GM18526 (cell line): Measurements from ENCODE around the gene PTPN3.

Experiments
- POLR2A ChIP-seq: IDR thresholded peaks from 3 replicates; pipeline ENCODE4 v1.6.1; 2011; ENCODE audit not compliant: insufficient read length; ENCODE audit errors: extremely low read depth

PTPN3 gene, protein sequence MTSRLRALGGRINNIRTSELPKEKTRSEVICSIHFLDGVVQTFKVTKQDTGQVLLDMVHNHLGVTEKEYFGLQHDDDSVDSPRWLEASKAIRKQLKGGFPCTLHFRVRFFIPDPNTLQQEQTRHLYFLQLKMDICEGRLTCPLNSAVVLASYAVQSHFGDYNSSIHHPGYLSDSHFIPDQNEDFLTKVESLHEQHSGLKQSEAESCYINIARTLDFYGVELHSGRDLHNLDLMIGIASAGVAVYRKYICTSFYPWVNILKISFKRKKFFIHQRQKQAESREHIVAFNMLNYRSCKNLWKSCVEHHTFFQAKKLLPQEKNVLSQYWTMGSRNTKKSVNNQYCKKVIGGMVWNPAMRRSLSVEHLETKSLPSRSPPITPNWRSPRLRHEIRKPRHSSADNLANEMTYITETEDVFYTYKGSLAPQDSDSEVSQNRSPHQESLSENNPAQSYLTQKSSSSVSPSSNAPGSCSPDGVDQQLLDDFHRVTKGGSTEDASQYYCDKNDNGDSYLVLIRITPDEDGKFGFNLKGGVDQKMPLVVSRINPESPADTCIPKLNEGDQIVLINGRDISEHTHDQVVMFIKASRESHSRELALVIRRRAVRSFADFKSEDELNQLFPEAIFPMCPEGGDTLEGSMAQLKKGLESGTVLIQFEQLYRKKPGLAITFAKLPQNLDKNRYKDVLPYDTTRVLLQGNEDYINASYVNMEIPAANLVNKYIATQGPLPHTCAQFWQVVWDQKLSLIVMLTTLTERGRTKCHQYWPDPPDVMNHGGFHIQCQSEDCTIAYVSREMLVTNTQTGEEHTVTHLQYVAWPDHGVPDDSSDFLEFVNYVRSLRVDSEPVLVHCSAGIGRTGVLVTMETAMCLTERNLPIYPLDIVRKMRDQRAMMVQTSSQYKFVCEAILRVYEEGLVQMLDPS

DNA sequence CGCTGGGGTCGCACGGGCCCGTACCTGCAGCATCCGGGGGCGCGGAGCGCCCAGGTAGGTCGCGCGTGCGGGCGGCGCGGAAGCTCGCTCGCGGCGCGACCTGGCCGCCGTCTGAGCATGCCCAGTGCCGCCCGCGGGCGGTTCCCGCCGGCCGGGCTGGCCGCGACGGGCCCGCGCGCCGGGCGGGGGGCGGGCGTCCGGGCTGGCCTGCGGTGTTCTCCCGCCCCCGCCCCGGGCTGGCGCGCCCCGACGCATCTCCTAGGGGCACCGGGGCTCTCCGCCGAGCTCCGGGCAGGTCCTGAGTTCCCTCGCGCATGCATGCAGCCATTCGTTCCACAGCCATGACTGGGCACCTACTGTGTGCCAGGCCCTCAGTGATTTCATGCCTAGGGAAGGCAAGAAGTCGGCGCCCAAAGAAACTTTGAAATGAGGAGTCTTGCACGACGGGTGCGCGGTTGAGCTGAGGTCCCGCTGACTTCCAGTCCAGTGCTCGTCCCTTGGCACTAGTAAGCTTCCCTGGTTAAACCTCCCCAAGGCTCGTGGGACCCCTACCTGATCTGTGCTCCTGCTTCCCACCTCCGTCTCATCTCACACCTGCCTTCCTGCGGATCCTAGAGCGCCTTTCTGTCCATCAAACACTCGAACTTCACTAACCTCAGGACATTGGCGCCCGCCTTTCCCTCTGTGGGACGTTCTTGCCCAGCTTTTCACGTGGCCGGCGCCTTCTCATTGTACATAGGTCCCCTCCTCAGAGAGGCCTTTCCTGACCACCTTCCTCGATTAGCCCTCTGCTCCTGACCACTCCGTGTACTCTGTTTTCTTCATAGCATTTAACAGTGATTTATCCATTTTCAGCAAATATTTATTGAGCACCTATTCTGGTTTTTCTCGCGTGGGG lies at the start of gene PTPN3:
PTPN3 (minus strand) TSS at position 113 of the 898 bp plus-strand sequence. CDS start 34,873 bp downstream, outside the sequence.
- TF ChIP-seq POLR2A: no peak

DNA sequence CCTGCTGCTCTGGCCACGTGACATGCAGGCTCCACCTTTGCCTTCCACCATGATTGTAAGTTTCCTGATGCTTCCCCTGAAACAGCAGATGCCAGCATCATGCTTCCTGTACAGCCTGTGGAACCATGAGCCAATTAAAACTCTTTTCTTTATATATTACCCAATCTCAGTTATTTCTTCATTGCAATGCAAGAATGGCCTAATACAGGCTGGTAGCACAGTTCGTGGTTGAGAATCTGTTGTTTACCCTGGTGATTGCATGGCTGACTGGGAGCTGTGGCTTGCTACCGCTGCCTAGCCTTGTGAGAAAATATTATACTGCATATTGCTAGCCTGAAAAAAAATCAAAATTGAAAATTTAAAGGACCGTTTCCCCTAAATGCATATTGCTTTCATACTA lies 44.8 kb upstream of the PTPN3 start:
- TF ChIP-seq POLR2A: no peak

DNA sequence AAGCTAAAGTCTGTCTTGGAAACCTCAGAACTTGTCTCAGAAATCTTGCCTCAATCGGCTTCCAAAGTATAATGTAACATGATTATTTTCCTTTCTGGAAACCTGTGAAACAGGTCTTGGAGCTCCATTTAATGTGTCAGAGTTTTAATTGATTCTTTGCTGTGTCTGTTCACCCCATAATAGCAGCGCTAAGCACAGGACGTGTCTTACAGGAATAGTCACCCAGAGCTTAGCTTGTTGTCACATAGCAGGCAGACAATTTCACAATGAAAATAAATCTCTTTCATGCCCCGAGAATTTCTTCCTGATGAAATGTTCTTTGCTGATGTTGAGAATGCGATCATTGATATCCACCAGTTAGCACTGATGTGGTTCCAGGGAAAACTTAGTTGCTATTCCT lies 40.2 kb upstream of the PTPN3 start:
- no peak for TF ChIP-seq POLR2A

DNA sequence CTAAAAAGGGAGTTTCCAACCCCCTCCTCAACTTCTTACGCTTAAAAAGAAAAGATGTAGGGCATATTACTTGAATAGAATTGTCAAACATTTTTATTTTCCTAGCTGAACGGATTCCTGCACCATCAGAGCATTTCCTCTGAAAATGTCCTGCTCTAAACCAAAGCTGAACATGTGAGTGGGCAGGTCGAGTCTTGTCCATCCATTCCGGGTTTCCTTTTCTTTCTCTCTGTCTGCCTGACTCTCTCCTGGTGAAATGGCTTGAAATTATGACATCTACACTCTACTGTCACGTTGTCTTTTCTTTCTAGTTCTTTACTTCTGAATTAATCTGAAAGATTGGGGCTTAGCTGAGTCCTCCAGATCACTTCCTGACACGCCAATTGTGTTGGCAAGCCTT lies 39.2 kb upstream of the PTPN3 start:
- TF ChIP-seq POLR2A: no peak

DNA sequence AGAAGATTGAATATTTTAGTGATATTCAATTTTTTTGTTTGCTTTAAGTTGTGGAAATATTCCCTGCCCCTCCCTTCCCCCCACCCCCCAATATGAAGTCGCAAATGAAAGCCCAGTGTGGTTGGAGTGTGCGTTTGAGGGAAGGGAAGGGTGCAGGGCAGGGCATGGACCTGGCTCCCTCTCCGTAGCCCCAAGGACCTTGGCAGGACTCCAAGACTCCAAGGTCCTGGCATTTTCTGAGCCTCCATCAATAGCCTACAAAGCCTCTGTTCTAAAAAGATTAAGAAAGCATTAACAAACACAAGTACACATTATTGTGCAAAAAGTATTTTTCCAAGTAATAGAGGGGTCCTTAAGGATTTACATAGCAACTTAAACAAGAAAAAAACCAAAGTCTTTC lies 38.8 kb upstream of the PTPN3 start:
- no peak for TF ChIP-seq POLR2A

DNA sequence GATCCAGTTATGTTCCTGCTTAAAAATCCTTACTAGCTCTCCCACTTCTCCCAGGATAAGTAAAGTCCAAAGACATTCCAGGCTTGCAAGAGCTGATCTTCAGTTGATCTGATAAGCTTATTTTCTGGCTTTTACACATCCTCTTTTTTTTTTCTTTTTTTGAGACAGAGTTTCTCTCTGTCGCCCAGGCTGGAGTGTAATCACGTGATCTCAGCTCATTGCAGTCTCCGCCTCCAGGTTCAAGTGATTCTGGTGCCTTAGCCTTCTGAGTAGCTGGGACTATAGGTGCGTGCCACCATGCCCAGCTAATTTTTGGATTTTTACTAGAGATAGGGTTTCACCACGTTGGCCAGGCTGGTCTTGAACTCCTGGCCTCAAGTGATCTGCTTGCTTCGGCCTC lies 37.3 kb upstream of the PTPN3 start:
- TF ChIP-seq POLR2A: no peak

DNA sequence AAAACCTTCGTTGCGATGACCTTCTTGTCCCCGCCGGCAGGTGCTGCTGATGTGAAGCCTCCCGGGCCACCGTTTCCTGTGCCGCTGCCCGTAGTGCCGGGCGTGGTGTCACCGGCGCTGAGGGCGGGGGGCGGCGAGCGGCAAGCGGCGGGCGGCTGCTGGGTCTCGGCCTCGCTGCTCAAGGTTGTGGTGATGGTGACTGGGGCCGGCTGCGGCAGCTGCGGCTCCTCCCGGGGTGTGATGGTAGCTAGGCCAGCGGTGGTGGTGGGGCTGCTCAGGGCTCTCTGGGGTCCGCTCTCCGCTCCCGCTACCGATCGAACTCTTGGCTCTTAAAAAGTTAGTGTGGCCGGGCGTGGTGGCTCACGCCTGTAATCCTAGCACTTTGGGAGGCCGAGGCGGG lies 36.0 kb upstream of the PTPN3 start:
- TF ChIP-seq POLR2A: no peak

DNA sequence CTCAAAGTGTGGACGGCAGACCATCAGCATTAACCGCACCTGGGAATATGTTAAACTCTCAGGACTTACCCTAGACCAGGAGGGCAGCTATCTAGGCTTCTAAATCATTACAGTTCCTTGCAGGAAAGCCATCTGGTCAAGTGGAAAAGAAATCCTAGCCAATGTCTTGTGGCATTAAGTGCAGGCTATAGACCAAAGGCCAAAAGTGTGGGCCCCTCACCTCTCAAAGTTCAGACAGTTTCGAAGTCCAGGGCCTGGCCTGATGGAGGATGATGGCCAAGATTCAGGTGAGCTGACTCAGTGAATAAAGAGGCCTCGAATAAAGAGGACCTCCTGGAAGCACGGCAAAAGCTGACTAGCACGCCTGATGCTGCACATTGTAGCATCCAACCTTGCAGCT lies 24.0 kb upstream of the PTPN3 start:
- no peak for TF ChIP-seq POLR2A

DNA sequence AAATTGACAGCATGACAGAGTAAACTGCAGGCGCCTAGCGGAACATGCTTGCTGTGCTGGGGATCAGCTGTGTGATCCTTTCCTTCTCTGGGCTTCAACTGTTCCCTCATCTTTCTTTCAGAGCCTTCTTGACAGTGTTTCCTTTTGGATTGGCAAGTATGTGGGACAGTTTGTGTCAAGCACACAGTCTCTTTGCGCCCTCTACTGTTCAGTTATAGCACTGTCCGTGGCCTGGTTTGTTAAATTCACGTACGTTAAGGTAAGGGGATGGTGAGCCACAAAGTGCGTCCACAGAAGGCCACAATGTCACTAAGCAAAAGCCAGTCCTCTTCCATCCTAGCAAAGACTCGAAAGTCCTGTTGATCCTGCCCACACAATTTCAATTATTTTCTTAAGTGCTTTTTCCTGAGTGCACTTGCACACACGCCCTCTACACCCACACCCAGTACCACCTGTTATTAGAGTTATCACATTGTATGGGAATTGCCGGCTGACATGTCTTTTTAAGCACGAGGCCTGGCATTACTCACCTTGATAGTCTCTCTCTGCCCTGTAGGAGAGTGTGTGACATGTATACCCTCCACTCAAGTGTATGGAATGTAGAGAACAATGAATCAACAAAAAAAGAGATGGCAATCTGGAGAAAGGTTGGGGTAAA lies 22.5 kb upstream of the PTPN3 start:
- TF ChIP-seq POLR2A: no peak

DNA sequence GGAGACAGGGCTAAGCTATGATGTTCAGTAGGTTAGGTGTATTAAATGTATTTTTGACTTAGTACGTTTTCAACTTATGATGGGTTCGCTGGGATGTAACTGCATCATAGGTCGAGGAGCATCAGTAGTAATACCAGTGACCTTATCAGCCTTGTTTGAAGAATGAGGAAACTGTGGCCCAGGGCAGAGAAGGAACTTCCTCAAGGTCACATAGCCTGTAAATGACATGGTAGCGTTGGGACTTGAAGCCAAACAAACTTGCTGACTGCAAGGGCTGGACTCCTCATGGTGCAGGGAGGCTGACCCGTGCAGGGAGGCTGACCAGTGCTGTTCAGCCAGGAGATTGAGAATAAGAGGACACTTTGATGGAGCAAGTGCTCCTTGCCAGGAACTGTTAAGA lies 21.3 kb upstream of the PTPN3 start:
- TF ChIP-seq POLR2A: no peak

DNA sequence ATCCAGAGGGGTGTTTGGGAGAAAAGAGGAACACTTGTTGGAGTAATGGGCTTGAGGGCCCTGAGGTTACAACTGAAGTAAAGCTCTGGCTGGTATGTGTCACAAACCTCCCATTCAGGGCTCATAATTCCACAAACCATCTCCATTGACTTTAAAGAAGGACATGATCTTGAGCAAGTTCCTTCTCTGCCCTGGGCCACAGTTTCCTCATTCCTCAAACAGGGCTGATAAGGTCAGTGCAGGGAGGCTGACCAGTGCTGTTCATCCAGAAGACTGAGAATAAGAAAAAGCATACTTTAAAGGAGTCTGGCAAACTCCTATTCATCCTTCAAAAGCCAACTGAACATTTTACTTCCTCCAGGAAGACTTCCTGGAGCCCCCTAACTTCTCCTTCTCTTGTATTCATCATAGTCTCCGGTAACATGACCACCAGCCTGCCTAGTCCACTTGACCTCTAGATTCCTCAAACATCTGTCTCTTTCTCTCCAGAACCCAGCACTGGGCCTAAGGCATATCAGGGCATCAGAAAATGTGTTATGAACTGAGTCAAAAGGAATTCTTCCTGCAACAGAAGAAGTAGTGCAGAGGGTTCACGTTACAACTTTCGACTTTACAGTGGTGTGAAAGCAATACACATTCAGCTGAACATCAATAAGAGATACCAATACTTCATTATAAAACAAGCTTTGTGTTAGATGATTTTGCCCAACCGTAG lies 20.7 kb upstream of the PTPN3 start:
- TF ChIP-seq POLR2A: no peak

DNA sequence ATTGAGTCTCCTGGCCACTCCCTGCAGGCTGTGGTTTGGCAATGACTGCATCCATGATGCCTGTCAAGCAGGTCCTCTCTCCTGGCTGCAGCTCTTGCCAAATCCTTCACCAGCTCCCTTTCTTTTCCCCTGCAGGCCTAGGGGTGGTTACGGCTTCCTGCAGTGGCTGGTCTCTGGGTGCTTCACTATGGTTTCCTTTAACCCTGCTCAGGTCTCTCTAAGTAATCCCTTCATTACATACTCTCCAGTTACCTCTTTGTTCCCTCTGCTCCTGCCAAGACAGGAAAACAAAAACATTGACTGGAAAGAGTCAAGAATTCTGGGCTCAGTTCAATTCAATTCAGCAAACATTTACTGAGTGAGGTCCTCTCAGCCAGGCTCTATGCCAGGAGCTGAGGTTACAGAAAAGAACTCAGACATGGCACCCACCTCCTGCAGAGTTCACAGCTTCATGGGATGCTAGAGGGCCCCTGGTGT lies 19.8 kb upstream of the PTPN3 start:
- no peak for TF ChIP-seq POLR2A

DNA sequence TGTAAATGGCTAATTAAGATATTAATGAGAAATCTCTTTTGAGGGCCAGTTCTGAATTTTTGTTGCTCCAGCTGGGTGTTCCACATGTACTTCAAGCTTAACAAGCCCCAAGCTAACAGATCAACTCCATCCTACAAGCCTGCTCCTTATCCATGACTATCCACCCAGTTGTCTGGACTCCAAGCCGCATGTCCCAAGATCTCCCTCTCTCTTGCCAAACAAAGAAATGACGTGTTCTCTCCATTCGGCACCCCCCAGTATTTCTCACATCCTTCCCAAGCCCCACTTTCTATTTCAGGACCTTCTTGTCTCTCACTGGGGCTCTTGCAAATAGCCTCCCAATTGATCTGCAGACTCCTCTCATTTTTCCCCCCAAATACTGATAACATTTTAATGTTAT lies 15.8 kb upstream of the PTPN3 start:
- TF ChIP-seq POLR2A: no peak
